CD4-positive, CD25-positive, alpha-beta regulatory T cell (primary cell): ENCODE data around the gene PELI1. TPM values are rescaled to one million over a fixed set of nuclear protein-coding genes. Genes with fewer than 3 reads are reported as not detected.

ENCODE experiments used
- ATAC-seq, 2 donors: fragments of 150-1000 bp; cut with Tn5 transposase; one replicate each; pipeline ENCODE4 v1.10.0; 2021; ENCODE audit warnings: low read depth in 2 of 2, moderate number of reproducible peaks in 2 of 2, moderate library complexity in 1 of 2
- DNase-seq, 3 donors: peaks; one replicate each; pipeline versions ENCODE4 v3.0.0 to v3.0.0-alpha.2; 2012 to 2022; ENCODE audit warnings: mixed read lengths in 1 of 3
- H3K27ac ChIP-seq: one replicate; pipeline ENCODE4 v1.7.0; 2013; ENCODE audit warnings: mild to moderate bottlenecking, low read length; ENCODE audit not compliant: insufficient read depth, poor library complexity, severe bottlenecking
- H3K27me3 ChIP-seq: one replicate; pipeline ENCODE4 v1.7.0; 2013; ENCODE audit warnings: low read length; ENCODE audit not compliant: control insufficient read depth, insufficient read depth
- H3K36me3 ChIP-seq: one replicate; pipeline ENCODE4 v1.7.0; 2013; ENCODE audit warnings: mild to moderate bottlenecking, low read length, moderate library complexity; ENCODE audit not compliant: control insufficient read depth, insufficient read depth
- H3K4me1 ChIP-seq: 2 replicates; pipeline ENCODE4 v1.7.0; 2013; ENCODE audit warnings: mild to moderate bottlenecking, low read length; ENCODE audit not compliant: insufficient read depth, control insufficient read depth, poor library complexity, severe bottlenecking
- H3K4me3 ChIP-seq: one replicate; pipeline ENCODE4 v1.7.0; 2013; ENCODE audit warnings: low read depth, mild to moderate bottlenecking, low read length, moderate library complexity
- H3K9me3 ChIP-seq, 2 experiments: 1 replicate in 1 of 2; 2 replicates in 1 of 2; pipeline ENCODE4 v1.7.0; 2013; ENCODE audit warnings: low read length in 2 of 2, mild to moderate bottlenecking in 1 of 2, moderate library complexity in 1 of 2; ENCODE audit not compliant: control insufficient read depth in 2 of 2
- H3K27ac Mint-ChIP-seq, 3 donors: one replicate each; pipeline ENCODE4 v1.8.0; 2020 to 2022; ENCODE audit warnings: mild to moderate bottlenecking in 3 of 3, mixed read lengths in 3 of 3, moderate library complexity in 2 of 3
- H3K27me3 Mint-ChIP-seq: one replicate; pipeline ENCODE4 v1.8.0; 2022; ENCODE audit warnings: mild to moderate bottlenecking, mixed read lengths
- H3K36me3 Mint-ChIP-seq: one replicate; pipeline ENCODE4 v1.8.0; 2020; ENCODE audit warnings: mixed read lengths
- H3K4me1 Mint-ChIP-seq, 4 donors: one replicate each; pipeline ENCODE4 v1.8.0; 2020 to 2022; ENCODE audit warnings: mixed read lengths in 4 of 4, mild to moderate bottlenecking in 1 of 4
- H3K4me3 Mint-ChIP-seq, 4 donors: one replicate each; pipeline ENCODE4 v1.8.0; 2020 to 2022; ENCODE audit warnings: mild to moderate bottlenecking in 4 of 4, mixed read lengths in 4 of 4, moderate library complexity in 3 of 4
- H3K9me3 Mint-ChIP-seq, 7 donors: one replicate each; pipeline ENCODE4 v1.8.0; 2020 to 2022; ENCODE audit warnings: mixed read lengths in 7 of 7, mild to moderate bottlenecking in 3 of 7, moderate library complexity in 2 of 7
- polyA plus RNA-seq, 4 donors: library from polyadenylated mRNA; unstranded; fragments of 300-500 nt; fragmentation: Illumina TruSeq; gene quantifications; one replicate each; pipeline ENCODE4 v1.2.3, GENCODE V29; 2021
- total RNA-seq: library from RNA; stranded (reverse); gene quantifications from one replicate; pipeline ENCODE4 v1.2.3, GENCODE V29; 2022

The PELI1 gene
- total and polyA plus RNA-seq, 5 donors from 2014 or later, result 32.9 to 405 (median 34.2) TPM

DNA sequence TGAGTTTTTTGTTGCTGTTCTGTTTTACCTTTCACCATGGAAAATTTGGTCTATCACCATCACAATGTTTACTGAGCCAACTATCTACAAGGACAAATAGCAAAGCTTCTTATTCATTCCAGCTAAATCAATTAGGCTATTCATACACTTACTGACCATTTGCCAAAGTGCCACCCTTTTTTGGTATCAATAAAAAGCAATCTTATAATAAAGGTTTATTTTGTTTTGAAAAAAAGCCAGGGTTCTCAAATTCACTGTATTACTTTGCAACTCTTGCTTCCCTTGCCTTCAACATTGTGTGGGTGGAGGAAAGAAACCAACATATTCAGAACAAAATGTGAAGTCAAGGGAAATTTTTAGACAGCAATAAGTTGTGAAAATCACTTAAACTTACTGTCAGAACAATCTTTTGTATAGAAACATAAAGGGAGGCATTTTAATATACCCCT is 15.3 kb downstream of the PELI1 start:
- Histone ChIP-seq H3K9me3 (no peaks in the 10 kb centered on the region), H3K36me3 (peaks cover 2% of the 10 kb centered on the region), H3K27me3 (no peaks in the 10 kb centered on the region), H3K27ac (no peak overlapping the region), H3K4me1 (peaks cover 67% of the 10 kb centered on the region), H3K4me3 (peak overlapping the region; percentile 34)
- no peak overlapping the region for H3K27ac Mint-ChIP-seq
- no peak for ATAC-seq
- H3K9me3 Mint-ChIP-seq, result no peaks in the 10 kb centered on the region
- no peak for DNase-seq
- peaks cover 60 to 89% (median 72%) of the 10 kb centered on the region in 4 donors for H3K4me1 Mint-ChIP-seq
- peaks cover 15% of the 10 kb centered on the region for H3K36me3 Mint-ChIP-seq
- no peaks in the 10 kb centered on the region for H3K27me3 Mint-ChIP-seq
- peak overlapping the region in 2 of 4 donors; percentile 12 to 35 for H3K4me3 Mint-ChIP-seq

DNA sequence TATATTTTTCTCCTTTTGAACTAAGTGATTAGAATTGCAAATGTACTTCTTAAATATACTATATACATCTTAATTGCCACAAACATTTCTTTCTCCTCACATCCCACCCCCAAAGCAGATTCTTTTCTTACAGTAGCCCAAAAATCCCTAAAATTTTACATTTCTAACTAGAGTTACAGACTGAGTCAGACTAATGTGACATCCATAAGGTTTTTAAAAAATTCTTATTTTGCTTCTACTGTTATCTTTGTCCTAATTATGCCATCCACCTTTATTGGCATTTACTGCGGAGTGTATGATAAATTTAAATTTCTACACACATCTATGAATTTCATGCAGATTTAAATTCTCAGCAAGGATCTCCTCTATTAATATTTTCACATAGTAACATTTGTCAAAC is 15.8 kb downstream of the PELI1 start:
- H3K27ac ChIP-seq, result no peak overlapping the region
- Mint-ChIP-seq H3K9me3 (peaks cover 0 to 2% (median 0%) of the 10 kb centered on the region in 7 donors), H3K4me1 (peaks cover 64 to 89% (median 74%) of the 10 kb centered on the region in 4 donors), H3K27me3 (no peaks in the 10 kb centered on the region), H3K36me3 (peaks cover 15% of the 10 kb centered on the region), H3K4me3 (peak overlapping the region in 3 of 4 donors; percentile 11 to 35 (median 13)), H3K27ac (peak overlapping the region in 1 of 3 donors; percentile 60)
- peak overlapping the region; percentile 34 for H3K4me3 ChIP-seq
- ATAC-seq (no peak), DNase-seq (no peak)
- H3K4me1 ChIP-seq, result peaks cover 64% of the 10 kb centered on the region
- peaks cover 2% of the 10 kb centered on the region for H3K36me3 ChIP-seq
- no peaks in the 10 kb centered on the region for H3K9me3 ChIP-seq
- H3K27me3 ChIP-seq, result no peaks in the 10 kb centered on the region

DNA sequence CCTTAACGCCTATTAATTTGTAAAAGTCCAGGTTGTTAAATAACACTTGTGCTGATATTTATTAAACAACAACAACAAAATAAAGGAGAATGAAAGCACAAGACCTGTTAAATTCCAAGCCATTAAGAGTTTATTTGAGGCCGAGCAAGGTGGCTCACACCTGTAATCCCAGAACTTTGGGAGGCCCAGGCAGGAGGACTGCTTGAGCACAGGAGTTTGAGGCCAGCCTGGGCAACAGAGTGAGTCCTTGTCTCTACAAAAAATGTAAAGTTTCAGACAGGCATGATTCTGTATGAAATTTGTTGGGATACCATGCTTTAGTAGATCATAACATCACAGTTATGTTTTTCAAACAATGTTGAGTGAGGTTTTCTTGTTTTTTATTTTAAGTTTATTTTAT is 17.1 kb downstream of the PELI1 start:
- H3K9me3 ChIP-seq, result no peaks in the 10 kb centered on the region
- no peaks in the 10 kb centered on the region for H3K27me3 ChIP-seq
- no peak overlapping the region for H3K4me3 ChIP-seq
- H3K4me3 Mint-ChIP-seq, result peak overlapping the region in 1 of 4 donors; percentile 7
- H3K27ac Mint-ChIP-seq, result no peak overlapping the region
- H3K27ac ChIP-seq, result no peak overlapping the region
- ATAC-seq (no peak), DNase-seq (no peak)
- H3K36me3 Mint-ChIP-seq, result peaks cover 10% of the 10 kb centered on the region
- H3K9me3 Mint-ChIP-seq, result peaks cover 0 to 2% (median 0%) of the 10 kb centered on the region in 7 donors
- peaks cover 61 to 87% (median 72%) of the 10 kb centered on the region in 4 donors for H3K4me1 Mint-ChIP-seq
- H3K27me3 Mint-ChIP-seq, result no peaks in the 10 kb centered on the region
- H3K36me3 ChIP-seq, result peaks cover 4% of the 10 kb centered on the region
- H3K4me1 ChIP-seq, result peaks cover 61% of the 10 kb centered on the region

DNA sequence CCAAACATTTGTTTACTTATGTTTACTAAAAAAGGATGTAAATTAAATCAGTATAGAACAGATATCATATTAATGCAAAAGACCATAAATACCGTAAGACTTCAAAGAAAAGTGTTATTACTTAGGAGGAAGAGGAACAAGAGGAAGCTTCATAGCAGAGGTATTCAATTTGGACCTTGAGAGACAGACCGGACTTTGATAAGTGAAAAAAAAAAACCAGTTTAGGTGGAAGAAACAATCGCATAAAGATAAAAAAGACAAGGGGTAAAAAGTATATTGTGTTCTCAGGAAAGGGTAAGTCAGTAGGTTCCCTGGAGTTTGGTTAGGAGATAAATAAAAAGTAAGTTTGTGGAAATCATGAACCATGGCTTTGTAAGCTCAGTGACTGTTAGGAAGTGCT is 17.6 kb downstream of the PELI1 start:
- H3K4me3 Mint-ChIP-seq, result peak overlapping the region; percentile 1 to 7 (median 3)
- H3K27me3 ChIP-seq, result no peaks in the 10 kb centered on the region
- no peaks in the 10 kb centered on the region for H3K27me3 Mint-ChIP-seq
- H3K4me3 ChIP-seq, result no peak overlapping the region
- no peaks in the 10 kb centered on the region for H3K9me3 ChIP-seq
- peak overlapping the region in 1 of 3 donors; percentile 76 for H3K27ac Mint-ChIP-seq
- H3K4me1 ChIP-seq, result peaks cover 58% of the 10 kb centered on the region
- no peak for ATAC-seq
- no peak for DNase-seq
- peaks cover 59 to 85% (median 70%) of the 10 kb centered on the region in 4 donors for H3K4me1 Mint-ChIP-seq
- peaks cover 0 to 2% (median 0%) of the 10 kb centered on the region in 7 donors for H3K9me3 Mint-ChIP-seq
- no peak overlapping the region for H3K27ac ChIP-seq
- peaks cover 4% of the 10 kb centered on the region for H3K36me3 ChIP-seq
- peaks cover 8% of the 10 kb centered on the region for H3K36me3 Mint-ChIP-seq

DNA sequence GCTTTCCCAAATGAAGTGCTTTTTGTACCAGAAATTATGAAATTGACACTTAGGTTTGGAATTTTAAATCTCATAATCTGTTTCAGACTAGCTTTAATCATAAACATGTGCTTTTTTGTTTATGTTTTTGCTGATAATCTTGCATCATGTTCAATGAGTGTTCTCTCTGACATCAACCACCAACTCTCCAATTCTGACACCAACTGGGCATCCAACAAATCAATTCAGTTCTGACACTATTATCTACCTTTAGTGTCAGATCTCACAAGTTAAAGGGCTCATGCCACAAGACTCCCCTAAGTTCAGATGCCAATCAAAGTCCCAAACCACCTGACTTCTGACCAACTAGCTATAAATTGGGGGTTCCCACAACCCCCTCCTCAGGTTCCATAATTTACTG is 19.6 kb downstream of the PELI1 start:
- DNase-seq, result no peak
- peaks cover 0 to 2% (median 0%) of the 10 kb centered on the region in 7 donors for H3K9me3 Mint-ChIP-seq
- no peak for ATAC-seq
- Histone ChIP-seq H3K27me3 (no peaks in the 10 kb centered on the region), H3K4me1 (peaks cover 40% of the 10 kb centered on the region), H3K9me3 (no peaks in the 10 kb centered on the region), H3K36me3 (peaks cover 10% of the 10 kb centered on the region), H3K4me3 (no peak overlapping the region), H3K27ac (no peak overlapping the region)
- no peaks in the 10 kb centered on the region for H3K27me3 Mint-ChIP-seq
- peak overlapping the region; percentile 7 to 23 (median 19) for H3K4me3 Mint-ChIP-seq
- H3K36me3 Mint-ChIP-seq, result peaks cover 11% of the 10 kb centered on the region
- H3K4me1 Mint-ChIP-seq, result peaks cover 55 to 88% (median 69%) of the 10 kb centered on the region in 4 donors
- H3K27ac Mint-ChIP-seq, result no peak overlapping the region

DNA sequence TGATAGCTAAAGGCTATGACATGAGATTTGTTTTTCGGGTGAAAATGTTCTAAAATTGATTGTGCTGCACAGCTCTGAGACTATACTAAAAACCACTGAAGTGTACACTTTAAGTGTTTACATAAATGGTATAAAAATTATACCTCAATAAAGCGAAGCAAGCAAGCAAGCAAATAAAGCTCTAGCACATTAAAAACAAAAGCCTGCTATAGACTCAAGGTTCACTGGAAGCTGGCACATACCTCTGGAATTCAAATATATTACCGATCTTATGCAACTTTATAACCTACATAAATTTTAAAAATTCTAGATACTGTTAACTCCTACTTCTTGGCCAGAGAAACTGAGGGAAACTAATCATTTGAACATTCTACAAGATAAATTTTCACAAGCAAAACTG is 20.1 kb downstream of the PELI1 start:
- ATAC-seq (no peak), DNase-seq (no peak)
- H3K4me3 Mint-ChIP-seq, result peak overlapping the region in 3 of 4 donors; percentile 7 to 38 (median 15)
- Histone ChIP-seq H3K27ac (no peak overlapping the region), H3K36me3 (peaks cover 10% of the 10 kb centered on the region), H3K9me3 (no peaks in the 10 kb centered on the region), H3K27me3 (no peaks in the 10 kb centered on the region), H3K4me3 (no peak overlapping the region), H3K4me1 (peaks cover 40% of the 10 kb centered on the region)
- H3K36me3 Mint-ChIP-seq, result peaks cover 11% of the 10 kb centered on the region
- peaks cover 58 to 90% (median 71%) of the 10 kb centered on the region in 4 donors for H3K4me1 Mint-ChIP-seq
- peaks cover 0 to 2% (median 0%) of the 10 kb centered on the region in 7 donors for H3K9me3 Mint-ChIP-seq
- H3K27ac Mint-ChIP-seq, result no peak overlapping the region
- H3K27me3 Mint-ChIP-seq, result no peaks in the 10 kb centered on the region

DNA sequence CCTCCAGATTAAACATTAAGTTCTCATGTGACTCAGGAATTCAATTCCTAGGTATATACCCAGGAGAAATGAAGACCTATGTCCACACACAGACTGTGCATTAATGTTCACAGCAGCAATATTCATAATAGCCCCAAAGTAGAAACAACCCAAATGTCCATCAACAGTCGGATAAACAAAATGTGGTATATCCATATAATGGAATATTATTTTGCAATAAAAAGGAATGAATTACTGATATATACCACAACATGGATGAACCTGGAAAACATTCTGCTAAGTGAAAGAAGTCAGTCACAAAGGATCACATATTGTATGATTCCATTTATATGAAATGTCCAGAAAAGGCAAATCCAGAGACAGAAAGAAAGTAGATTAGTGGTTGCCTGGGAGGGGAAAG is 20.5 kb downstream of the PELI1 start:
- DNase-seq, result no peak
- Mint-ChIP-seq H3K27me3 (no peaks in the 10 kb centered on the region), H3K4me3 (peak overlapping the region in 1 of 4 donors; percentile 7), H3K27ac (no peak overlapping the region), H3K4me1 (peaks cover 60 to 90% (median 69%) of the 10 kb centered on the region in 4 donors), H3K9me3 (peaks cover 0 to 2% (median 0%) of the 10 kb centered on the region in 7 donors), H3K36me3 (peaks cover 11% of the 10 kb centered on the region)
- Histone ChIP-seq H3K27ac (no peak overlapping the region), H3K27me3 (no peaks in the 10 kb centered on the region), H3K36me3 (peaks cover 10% of the 10 kb centered on the region), H3K4me1 (peaks cover 36% of the 10 kb centered on the region), H3K4me3 (peak overlapping the region; percentile 54), H3K9me3 (no peaks in the 10 kb centered on the region)
- ATAC-seq, result no peak

DNA sequence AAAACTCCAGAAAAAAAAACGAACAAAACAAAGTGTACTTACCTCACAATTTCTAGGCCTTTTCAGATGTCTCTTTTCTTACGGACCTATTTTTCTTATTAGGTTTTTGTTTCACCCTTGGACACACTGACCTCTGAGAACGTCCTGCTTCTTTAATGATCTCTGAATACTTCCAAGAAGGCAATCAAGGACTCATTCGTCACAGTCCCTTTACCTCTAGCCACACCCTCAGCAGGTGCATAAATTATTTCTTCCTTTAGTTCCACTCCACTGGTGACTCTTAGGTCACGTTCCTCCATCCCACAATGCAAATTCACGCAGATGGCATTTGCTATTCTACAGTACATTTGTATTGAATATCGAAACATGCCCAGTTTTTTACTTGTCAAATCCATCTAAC is 21.9 kb downstream of the PELI1 start:
- no peaks in the 10 kb centered on the region for H3K27me3 Mint-ChIP-seq
- H3K4me3 Mint-ChIP-seq, result peak overlapping the region in 3 of 4 donors; percentile 27 to 44 (median 35)
- Histone ChIP-seq H3K27me3 (no peaks in the 10 kb centered on the region), H3K27ac (no peak overlapping the region), H3K9me3 (no peaks in the 10 kb centered on the region), H3K4me3 (peak overlapping the region; percentile 11), H3K36me3 (peaks cover 10% of the 10 kb centered on the region), H3K4me1 (peaks cover 22% of the 10 kb centered on the region)
- peak overlapping the region in 2 of 3 donors; percentile 59 to 89 for H3K27ac Mint-ChIP-seq
- H3K9me3 Mint-ChIP-seq, result peaks cover 0 to 2% (median 0%) of the 10 kb centered on the region in 7 donors
- no peak for DNase-seq
- H3K36me3 Mint-ChIP-seq, result peaks cover 15% of the 10 kb centered on the region
- H3K4me1 Mint-ChIP-seq, result peaks cover 56 to 89% (median 65%) of the 10 kb centered on the region in 4 donors
- ATAC-seq, result no peak
